ENCODE results near the gene KNDC1. TPM values are rescaled to one million over a fixed set of nuclear protein-coding genes. Genes with fewer than 3 reads are reported as not detected.

KNDC1 gene
- total and polyA plus RNA-seq, 10 donors, result 0.05 to 3.5 (median 1.0) TPM

GRCh38 chr10:133168617-133169031 is 8.6 kb downstream of the KNDC1 start:
- TF ChIP-seq, protein P1, sequence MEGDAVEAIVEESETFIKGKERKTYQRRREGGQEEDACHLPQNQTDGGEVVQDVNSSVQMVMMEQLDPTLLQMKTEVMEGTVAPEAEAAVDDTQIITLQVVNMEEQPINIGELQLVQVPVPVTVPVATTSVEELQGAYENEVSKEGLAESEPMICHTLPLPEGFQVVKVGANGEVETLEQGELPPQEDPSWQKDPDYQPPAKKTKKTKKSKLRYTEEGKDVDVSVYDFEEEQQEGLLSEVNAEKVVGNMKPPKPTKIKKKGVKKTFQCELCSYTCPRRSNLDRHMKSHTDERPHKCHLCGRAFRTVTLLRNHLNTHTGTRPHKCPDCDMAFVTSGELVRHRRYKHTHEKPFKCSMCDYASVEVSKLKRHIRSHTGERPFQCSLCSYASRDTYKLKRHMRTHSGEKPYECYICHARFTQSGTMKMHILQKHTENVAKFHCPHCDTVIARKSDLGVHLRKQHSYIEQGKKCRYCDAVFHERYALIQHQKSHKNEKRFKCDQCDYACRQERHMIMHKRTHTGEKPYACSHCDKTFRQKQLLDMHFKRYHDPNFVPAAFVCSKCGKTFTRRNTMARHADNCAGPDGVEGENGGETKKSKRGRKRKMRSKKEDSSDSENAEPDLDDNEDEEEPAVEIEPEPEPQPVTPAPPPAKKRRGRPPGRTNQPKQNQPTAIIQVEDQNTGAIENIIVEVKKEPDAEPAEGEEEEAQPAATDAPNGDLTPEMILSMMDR (IDR thresholded peaks at IDR 0.05 in 8 of 11, conservative IDR thresholded peaks at IDR 0.05 in 3 of 11), result no peak
- TF ChIP-seq POLR2A (IDR thresholded peaks at IDR 0.05) (no peak), POLR2AphosphoS5 (IDR thresholded peaks at IDR 0.05) (no peak)
- H3K27me3 ChIP-seq (replicated peaks in 1 of 7), result peaks cover 0 to 46% (median 0%) of the 10 kb centered on the region in 7 donors
- no peak for DNase-seq
- no peak overlapping the region for H3K27ac ChIP-seq
- no peaks in the 10 kb centered on the region for H3K9me3 ChIP-seq
- H3K4me3 ChIP-seq, result no peak overlapping the region
- intact Hi-C loops (cut with DNase I; ENCODE audit: low total_unique reads), result no loop called here
- H3K36me3 ChIP-seq, result no peaks in the 10 kb centered on the region
- H3K4me1 ChIP-seq, result no peaks in the 10 kb centered on the region
- WGBS, 5 donors, result 74 to 92% (median 84%) methylated on average over 11 to 14 of the region's 14 CpGs

DNA sequence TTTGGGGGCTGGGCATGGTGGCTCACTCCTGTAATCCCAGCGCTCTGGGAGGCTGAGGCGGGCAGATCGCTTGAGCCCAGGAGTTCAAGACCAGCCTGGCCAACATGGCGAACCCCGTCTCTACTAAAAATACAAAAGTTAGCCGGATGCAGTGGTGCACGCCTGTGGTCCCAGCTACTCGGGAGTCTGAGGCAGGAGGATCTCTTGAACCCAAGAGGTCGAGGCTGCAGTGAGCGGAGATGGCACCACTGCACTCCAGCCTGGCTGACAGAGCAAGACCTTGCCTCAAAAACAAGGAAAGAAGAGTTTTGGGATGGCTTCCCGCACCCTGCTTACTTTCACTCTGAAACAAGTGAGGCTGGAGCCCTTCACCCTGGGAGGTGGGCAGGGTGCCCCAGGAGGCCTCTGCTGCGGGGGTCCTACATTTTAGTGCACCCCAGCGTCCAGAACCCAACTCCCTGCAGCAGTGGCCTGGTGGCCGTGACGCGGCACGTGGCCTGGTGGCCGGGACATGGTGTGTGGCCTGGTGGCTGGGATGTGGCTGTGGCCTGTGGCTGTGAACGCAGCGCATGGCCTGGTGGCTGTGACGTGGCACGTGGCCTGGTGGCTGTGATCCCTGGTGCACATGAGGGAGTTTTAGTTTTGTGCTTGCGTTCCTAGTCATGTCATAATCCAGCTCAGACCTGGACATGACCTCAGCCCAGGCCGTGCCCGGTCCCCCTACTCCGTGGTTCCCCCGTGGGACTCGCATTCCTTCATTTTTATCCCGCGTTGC is 9.3 kb downstream of the KNDC1 start:
- Histone ChIP-seq H3K9me3 (no peaks in the 10 kb centered on the region), H3K36me3 (no peaks in the 10 kb centered on the region), H3K27me3 (replicated peaks in 1 of 7) (peaks cover 0 to 45% (median 0%) of the 10 kb centered on the region in 7 donors), H3K27ac (no peak overlapping the region), H3K4me1 (no peaks in the 10 kb centered on the region), H3K4me3 (no peak overlapping the region)
- intact Hi-C loops (cut with DNase I; ENCODE audit: low total_unique reads), result no loop called here
- no peak for DNase-seq
- 90 to 96% (median 94%) methylated on average over 28 to 30 of the region's 30 CpGs for WGBS, 5 donors
- no peak for TF ChIP-seq POLR2AphosphoS5 (IDR thresholded peaks at IDR 0.05)
- TF ChIP-seq, protein P1 (IDR thresholded peaks at IDR 0.05 in 8 of 11, conservative IDR thresholded peaks at IDR 0.05 in 3 of 11), result no peak
- TF ChIP-seq POLR2A (IDR thresholded peaks at IDR 0.05), result no peak

DNA sequence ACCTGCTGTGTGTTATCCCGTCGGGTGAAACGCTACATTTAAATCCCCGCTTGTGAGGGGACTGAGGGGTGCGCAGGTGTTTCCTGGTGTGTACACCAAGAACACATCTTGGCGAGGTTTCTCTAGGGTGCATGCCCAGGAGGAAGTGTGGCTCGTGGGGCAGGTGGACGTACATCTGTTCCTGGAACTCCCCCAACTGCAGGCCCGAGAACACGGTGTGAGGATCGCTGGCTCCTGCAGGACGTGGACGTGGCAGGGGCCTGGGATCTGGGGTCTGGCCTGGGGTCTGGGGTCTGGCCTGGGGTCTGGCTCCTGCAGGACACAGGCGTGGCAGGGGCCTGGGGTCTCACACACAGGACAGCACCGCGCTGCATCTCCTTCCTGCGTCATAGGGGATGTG is 10.1 kb downstream of the KNDC1 start:
- Histone ChIP-seq H3K27ac (no peak overlapping the region), H3K4me1 (no peaks in the 10 kb centered on the region), H3K4me3 (no peak overlapping the region), H3K27me3 (replicated peaks in 1 of 7) (peaks cover 0 to 37% (median 0%) of the 10 kb centered on the region in 7 donors), H3K36me3 (no peaks in the 10 kb centered on the region), H3K9me3 (no peaks in the 10 kb centered on the region)
- 57 to 75% (median 63%) methylated on average over 15 to 17 of the region's 17 CpGs for WGBS, 5 donors
- intact Hi-C loops (cut with DNase I; ENCODE audit: low total_unique reads), result no loop called here
- TF ChIP-seq POLR2AphosphoS5 (IDR thresholded peaks at IDR 0.05), result no peak
- TF ChIP-seq POLR2A (IDR thresholded peaks at IDR 0.05), result no peak
- TF ChIP-seq, protein P1 (IDR thresholded peaks at IDR 0.05 in 8 of 11, conservative IDR thresholded peaks at IDR 0.05 in 3 of 11), result no peak
- DNase-seq, result no peak

GRCh38 chr10:133173860-133174640 is 14.0 kb downstream of the KNDC1 start:
- WGBS, 5 donors, result 77 to 86% (median 80%) methylated on average over 15 of the region's 15 CpGs
- DNase-seq, result peak; percentile 53
- H3K36me3 ChIP-seq, result no peaks in the 10 kb centered on the region

More at GRCh38 chr10:133173860-133174640, 14.0 kb downstream of the KNDC1 start:
- TF ChIP-seq POLR2AphosphoS5 (IDR thresholded peaks at IDR 0.05), result no peak
- H3K27me3 ChIP-seq (replicated peaks in 1 of 7), result peaks cover 0 to 21% (median 0%) of the 10 kb centered on the region in 7 donors
- no peak overlapping the region for H3K27ac ChIP-seq
- intact Hi-C loops (cut with DNase I; ENCODE audit: low total_unique reads), result no loop called here
- no peaks in the 10 kb centered on the region for H3K9me3 ChIP-seq
- H3K4me3 ChIP-seq, result no peak overlapping the region
- H3K4me1 ChIP-seq, result no peaks in the 10 kb centered on the region
